ENCODE data around the gene C9orf40. TPM values are rescaled to one million over a fixed set of nuclear protein-coding genes. Genes with fewer than 3 reads are reported as not detected.

Gene C9orf40
- polyA plus RNA-seq, 3 donors, result 0.44 to 1.1 (median 0.47) TPM

- no peaks in the 10 kb centered on the region for H3K27me3 ChIP-seq (ENCODE audit: control insufficient read depth in 2 of 2, insufficient read depth in 2 of 2, low read length in 2 of 2)
- H2AFZ ChIP-seq (ENCODE audit: insufficient read depth, low read depth, low read length, poor library complexity, severe bottlenecking), result no peak overlapping the region
- TF ChIP-seq CTCF (IDR thresholded peaks at IDR 0.05), result no peak
- intact Hi-C loops (cut with micrococcal nuclease), result no loop called here
- Mint-ChIP-seq H3K9me3 (peaks cover 0 to 18% (median 10%) of the 10 kb centered on the region in 7 donors), H3K27me3 (ENCODE audit: low read depth in 3 of 3) (no peaks in the 10 kb centered on the region), H3K36me3 (peaks cover 0 to 1% of the 10 kb centered on the region in 2 donors), H3K27ac (peak overlapping the region in 1 of 7 donors; percentile 36), H3K4me1 (no peaks in the 10 kb centered on the region), H3K4me3 (no peak overlapping the region)
- peaks cover 0 to 3% of the 10 kb centered on the region in 2 donors for H3K4me1 ChIP-seq (ENCODE audit: control insufficient read depth in 1 of 2, insufficient read depth in 2 of 2, low read length in 2 of 2)
- H3K79me2 ChIP-seq (ENCODE audit: insufficient read depth, low read length), result no peaks in the 10 kb centered on the region
- no peaks in the 10 kb centered on the region for H4K20me1 ChIP-seq (ENCODE audit: insufficient read depth, low read length)
- no peak overlapping the region for H3K9ac ChIP-seq (ENCODE audit: insufficient read depth, low read length, poor library complexity, severe bottlenecking)
- no CpG with 5 or more reads among the region's 2 CpGs for WGBS (ENCODE audit: insufficient coverage)
- H3K9me3 ChIP-seq (replicated peaks in 1 of 2; ENCODE audit: control insufficient read depth in 1 of 2, insufficient read depth in 1 of 2, low read length in 2 of 2), result peaks cover 0 to 12% of the 10 kb centered on the region in 2 donors
- no peaks in the 10 kb centered on the region for H3K36me3 ChIP-seq (replicated peaks in 1 of 2; ENCODE audit: control insufficient read depth in 1 of 2, insufficient read depth in 2 of 2, low read length in 2 of 2)
- no peak overlapping the region for H3K4me2 ChIP-seq (replicated peaks; ENCODE audit: extremely low read depth, low read length, poor library complexity, severe bottlenecking)
- no peak overlapping the region for H3K4me3 ChIP-seq (replicated peaks in 1 of 3; ENCODE audit: low read depth in 2 of 3, low read length in 3 of 3)
- peak; percentile 53 to 68 (median 62) for DNase-seq
- H3K27ac ChIP-seq (ENCODE audit: low read depth in 1 of 2, low read length in 2 of 2), result no peak overlapping the region
Observed at GRCh38 chr9:74960561-74960960, 7.8 kb upstream of the C9orf40 start.

- no peak overlapping the region for H3K4me3 ChIP-seq (replicated peaks in 1 of 3; ENCODE audit: low read depth in 2 of 3, low read length in 3 of 3)
- H3K79me2 ChIP-seq (ENCODE audit: insufficient read depth, low read length), result no peaks in the 10 kb centered on the region
- H3K9me3 Mint-ChIP-seq, result peaks cover 0 to 14% (median 8%) of the 10 kb centered on the region in 7 donors
- H3K36me3 ChIP-seq (replicated peaks in 1 of 2; ENCODE audit: control insufficient read depth in 1 of 2, insufficient read depth in 2 of 2, low read length in 2 of 2), result no peaks in the 10 kb centered on the region
- intact Hi-C loops (cut with micrococcal nuclease), result loop anchor here (5.0 to 10.0 kb wide), 2 partner anchors 64 to 66 kb away; partner anchors contain the start of gene CARNMT1 (in 1 of the 2)
- no peak overlapping the region for H3K27ac ChIP-seq (ENCODE audit: low read depth in 1 of 2, low read length in 2 of 2)
- H3K36me3 Mint-ChIP-seq, result peaks cover 0 to 1% of the 10 kb centered on the region in 2 donors
- DNase-seq, result no peak
- no peak overlapping the region for H3K4me3 Mint-ChIP-seq
- H2AFZ ChIP-seq (ENCODE audit: insufficient read depth, low read depth, low read length, poor library complexity, severe bottlenecking), result no peak overlapping the region
- no peak overlapping the region for H3K27ac Mint-ChIP-seq
- no peaks in the 10 kb centered on the region for H4K20me1 ChIP-seq (ENCODE audit: insufficient read depth, low read length)
- no peak overlapping the region for H3K4me2 ChIP-seq (replicated peaks; ENCODE audit: extremely low read depth, low read length, poor library complexity, severe bottlenecking)
- H3K27me3 Mint-ChIP-seq (ENCODE audit: low read depth in 3 of 3), result peaks cover 0 to 2% (median 0%) of the 10 kb centered on the region in 3 donors
- TF ChIP-seq CTCF (IDR thresholded peaks at IDR 0.05), result no peak
- H3K4me1 ChIP-seq (ENCODE audit: control insufficient read depth in 1 of 2, insufficient read depth in 2 of 2, low read length in 2 of 2), result peaks cover 0 to 3% of the 10 kb centered on the region in 2 donors
- peaks cover 0 to 3% of the 10 kb centered on the region in 2 donors for H3K9me3 ChIP-seq (replicated peaks in 1 of 2; ENCODE audit: control insufficient read depth in 1 of 2, insufficient read depth in 1 of 2, low read length in 2 of 2)
- no peaks in the 10 kb centered on the region for H3K27me3 ChIP-seq (ENCODE audit: control insufficient read depth in 2 of 2, insufficient read depth in 2 of 2, low read length in 2 of 2)
- H3K4me1 Mint-ChIP-seq, result no peaks in the 10 kb centered on the region
- no peak overlapping the region for H3K9ac ChIP-seq (ENCODE audit: insufficient read depth, low read length, poor library complexity, severe bottlenecking)
Observed at GRCh38 chr9:74958587-74958986, 5.9 kb upstream of the C9orf40 start.
